NK-92 (cell line): ENCODE data around the gene MAML3.

ENCODE experiments used
- DNase-seq: peaks from one replicate; lab custom pipeline; 2025; ENCODE audit not compliant: unreplicated experiment; lab: John Stamatoyannopoulos, UW

MAML3 gene

DNA sequence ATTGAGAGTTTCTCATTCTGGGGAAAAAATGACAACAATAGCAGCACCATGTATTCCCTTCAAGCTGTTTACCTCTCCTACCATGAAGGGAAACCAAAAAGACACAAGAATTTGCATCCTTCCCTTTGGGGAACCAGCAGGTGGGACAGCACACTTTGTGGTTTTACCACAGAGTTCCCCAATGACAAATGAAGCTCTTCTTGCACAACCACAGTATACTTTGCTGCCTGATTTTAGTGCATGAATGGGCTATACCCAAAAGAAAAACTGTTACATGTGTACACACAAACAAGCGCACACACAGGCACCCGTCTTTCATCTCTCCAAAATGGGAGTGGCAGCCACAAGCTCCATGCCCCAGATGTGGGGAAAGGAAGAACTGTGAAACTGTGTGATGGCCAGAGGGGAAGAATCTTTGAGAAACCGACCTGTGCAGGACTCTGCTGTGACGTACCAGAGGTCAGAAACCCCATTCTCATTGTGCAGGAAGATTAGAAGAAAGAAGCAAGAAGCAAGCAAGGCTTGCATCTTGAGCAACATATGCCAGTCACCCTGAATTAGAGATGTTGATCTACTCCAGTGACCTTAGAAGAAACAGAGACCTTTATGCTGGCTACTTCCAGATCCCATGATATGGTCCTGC, 2.7 kb upstream of the MAML3 start:
- DNase-seq = no peak

DNA sequence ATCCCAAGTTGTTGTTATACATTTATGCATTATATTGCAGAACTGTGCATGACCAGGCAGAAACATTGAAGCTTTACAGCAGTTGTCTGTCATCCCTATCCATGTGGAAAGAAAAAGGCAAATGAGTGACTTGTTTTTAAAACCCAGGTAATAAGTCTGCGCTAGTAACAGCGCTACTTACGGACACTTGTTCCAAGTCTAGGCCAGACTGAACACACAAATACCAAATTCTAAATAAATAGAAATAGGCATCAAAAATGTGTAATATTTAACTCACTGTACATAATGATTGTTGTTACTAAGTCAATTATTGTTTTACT, 548 bp upstream of the MAML3 start:
- no peak for DNase-seq

DNA sequence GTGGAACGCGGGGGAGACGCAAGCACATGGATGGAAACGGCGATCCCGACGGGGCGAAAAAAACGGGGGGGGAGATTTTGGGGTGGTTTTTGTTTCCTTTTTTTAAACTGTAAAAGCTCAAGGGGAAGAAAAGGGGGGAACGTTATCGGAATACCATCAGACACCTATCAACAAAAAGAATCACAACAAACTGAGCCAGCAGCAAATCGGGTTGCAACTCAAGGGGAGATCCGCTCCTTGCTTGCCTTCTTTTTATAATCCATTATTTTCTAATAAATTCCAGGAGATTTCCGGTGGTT, 616 bp downstream of the MAML3 start:
- no peak for DNase-seq

DNA sequence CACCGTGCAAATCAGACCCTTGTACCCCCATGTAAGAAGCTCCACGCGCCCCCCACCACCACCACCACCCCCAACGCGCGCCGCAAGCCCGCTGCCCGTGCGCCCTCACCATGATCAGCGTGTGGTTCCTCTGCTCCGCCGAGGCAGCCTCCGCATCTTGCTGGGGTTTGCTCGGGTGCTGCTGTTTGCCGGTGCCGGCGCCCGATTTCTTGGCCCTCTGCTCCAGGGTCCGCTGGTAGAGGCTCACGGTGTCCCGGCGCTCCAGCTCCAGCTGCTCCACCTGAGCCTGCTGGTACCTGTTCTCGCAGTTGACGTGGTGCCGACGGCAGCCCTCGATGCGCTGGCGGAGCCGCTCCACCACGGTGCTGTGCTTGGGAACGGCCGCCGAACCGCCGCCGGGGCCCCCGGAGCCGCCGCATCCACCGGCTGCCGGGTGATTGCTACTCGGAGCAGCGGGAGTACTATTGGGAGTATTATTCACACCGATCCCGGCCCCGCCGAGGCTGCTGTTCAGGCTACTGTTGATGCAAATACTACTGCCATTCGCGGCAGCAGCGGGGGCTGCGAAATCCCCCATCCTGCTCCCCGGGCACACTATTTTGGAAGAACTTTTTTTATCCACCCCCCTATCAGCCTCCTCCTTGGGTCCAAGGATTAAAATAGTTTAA, 1.1 kb downstream of the MAML3 start:
- no peak for DNase-seq

DNA sequence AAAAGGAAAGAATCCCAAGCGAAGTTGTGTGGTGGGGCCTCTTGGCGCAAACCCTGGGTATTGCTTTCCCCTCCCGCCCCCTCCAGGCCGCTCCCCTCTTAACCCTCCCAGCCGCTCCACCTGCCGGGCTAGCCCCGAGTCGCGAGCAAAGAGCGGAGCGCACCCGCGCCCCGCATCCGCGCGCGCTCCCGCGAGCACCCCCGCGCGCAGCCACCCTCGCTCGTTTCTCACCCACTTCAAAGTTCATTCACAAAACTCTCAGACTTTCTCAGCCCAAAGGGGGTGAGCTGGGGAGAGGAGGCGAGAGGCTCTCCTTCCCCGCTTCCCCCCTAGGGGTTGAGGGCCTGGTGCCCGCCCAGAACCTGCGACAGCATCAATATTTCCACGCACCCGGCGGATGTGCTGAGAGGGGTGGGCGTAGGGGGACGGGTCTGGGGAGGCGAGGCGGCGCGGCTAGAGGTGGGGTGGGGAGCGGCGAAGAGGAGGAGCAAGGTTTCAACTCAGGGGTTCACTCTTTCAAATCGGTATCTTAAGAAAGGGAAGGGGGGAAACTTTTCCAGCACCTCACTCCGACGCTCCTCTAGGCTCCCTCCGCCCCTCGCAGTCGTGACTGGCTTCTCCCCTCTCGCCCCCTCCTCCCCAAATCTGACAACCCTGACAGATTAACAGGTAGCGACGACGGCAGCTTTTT, 1.8 kb downstream of the MAML3 start:
- DNase-seq = no peak

DNA sequence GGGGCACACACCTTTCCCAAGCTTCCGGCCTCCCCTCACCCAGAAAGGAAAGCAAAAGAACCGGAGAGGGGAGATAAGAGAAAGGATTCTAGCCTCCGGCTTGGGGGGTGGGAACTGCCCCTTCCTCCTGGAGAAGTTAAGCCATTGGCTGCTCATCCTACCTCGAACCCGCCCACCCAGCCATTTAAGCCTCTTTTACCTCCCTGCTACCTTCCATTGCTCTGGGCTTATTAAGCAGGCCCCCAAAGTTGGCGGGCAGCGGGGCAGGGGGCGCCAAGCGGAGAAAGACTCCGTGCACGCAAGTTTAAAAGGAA, 2.3 kb downstream of the MAML3 start:
- no peak for DNase-seq

DNA sequence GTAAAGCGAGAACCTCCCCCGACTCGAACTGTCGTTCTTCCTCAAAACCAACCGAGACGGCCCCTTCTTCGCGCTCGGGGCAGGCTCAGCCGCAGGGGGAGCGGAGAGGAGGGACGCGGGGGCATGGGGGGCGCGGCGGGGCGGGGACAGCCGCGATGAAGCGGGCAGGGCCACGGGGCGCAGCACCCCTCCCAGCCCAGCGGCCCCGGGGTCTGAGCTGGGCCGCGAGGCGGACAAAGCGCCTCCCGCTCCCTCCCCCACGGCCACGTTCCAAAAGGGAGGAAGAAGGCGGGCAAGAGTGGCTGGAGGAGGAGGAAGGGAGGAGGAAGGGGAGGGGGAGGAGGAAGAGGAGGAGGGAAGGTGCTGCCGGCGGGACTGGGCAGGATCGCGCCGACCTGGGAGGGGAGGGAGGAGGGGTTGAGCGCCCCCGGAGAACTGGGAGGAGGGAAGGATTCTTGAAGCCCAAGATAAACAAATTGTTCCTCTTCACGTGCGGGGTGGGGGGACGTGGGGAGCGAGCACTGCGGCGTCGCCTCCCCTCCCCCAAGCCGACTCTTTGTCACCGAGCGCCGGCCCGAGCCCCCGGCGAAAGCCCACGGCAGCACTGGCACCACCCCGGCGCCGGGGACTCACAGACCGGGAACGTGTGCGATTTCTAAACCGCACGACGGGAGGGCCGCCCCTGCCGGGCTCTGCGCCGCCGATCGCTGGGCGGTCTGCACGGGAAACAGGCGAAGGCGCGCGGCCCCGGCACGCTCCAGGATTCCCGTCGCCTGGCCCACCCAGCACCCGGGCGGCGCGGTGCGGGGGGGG, 2.9 kb downstream of the MAML3 start:
- DNase-seq = no peak

DNA sequence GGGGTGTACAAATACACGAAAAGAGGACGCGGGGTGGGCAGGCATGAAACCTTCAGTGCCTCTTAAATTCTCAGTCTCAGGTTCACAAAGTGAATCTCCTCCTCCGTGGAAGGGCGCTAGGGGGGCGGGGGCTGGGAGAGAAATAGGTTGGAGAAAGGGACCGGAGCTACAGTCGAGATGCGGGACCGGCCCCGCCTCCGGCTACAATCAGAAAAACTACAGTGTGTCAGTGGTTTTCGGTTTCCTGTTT, 3.4 kb downstream of the MAML3 start:
- DNase-seq = no peak

DNA sequence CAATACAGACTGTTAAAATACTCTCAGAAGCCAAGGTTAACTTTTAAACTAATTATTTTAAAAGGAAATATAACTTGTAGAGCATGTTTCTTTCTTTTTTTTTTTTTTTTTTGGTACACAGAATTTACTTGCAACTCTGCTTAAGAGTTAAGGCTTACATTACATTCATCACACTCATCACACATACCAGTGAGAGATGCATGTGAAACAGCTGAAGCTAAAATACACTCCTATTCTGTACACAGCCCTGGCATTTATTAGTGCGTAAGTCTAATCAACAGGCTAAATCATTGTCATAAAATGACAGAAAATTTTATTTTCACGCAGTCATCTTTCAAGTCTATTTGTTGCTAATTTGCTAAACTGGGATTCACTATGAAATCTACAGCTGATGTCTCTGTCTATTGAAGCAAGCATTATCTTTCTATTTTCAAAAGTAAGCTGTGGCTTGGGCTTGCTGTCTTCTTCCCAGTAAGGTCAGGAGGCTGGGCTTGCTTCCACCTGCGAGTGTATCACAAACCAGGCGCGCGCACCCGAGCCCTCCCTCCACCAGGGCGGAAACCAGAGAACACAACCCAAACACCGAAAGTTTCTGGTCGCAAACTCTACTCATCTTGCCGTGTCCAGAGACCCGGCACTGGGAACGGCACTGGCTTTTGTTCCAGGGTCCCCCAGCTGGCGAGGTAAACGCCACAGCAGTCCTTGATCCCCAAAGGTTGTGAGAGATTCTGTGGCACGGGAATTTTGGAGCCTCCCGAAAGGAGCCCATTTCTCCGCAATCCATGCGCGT, 3.9 kb downstream of the MAML3 start:
- DNase-seq = no peak

DNA sequence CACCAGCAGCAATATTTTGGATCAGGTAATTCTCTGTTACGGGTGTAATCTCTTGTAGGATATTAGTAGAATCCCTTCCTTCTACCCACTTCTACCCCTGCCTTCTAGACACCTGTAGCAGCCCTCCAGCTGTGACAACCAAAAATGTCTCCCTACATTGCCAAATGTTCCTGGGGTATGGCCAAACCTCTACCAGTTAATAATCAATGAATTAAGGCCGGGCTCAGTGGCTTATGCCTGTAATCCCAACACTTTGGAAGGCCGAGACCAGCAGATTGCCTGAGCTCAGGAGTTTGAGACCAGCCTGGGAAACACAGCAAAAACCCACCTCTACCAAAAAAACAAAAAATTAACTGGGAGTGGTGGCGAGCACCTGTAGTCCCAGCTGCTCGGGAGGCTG, 9.9 kb downstream of the MAML3 start:
- DNase-seq = no peak

DNA sequence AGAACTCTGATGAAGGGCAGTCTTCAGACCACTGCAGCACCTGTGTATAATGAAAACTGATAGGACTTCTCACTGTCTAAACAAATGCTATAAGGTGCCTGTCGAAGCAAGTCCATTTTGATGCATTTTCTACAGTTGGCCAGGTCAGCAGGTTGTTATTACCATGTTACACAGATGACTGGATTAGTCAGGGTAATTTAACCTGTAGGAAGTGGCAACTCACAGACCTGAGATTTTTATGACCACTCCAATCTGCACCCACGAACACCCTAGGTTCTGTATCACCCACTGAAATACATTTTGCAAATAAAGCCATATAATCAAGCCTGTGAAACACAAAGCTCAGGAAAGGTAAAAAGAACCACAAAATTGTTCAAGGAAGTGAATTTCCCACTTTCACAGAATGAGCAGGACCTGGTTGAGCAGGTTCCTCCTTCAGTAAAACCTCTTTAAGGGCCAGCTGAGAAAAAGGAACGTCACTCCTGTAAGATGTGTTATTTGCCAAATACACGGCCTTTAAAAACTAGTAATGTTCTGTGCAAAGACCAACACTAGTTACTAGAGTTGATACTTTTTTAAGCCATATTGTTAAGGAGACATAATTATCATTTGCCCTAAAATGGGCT, 12.7 kb downstream of the MAML3 start:
- DNase-seq = no peak

DNA sequence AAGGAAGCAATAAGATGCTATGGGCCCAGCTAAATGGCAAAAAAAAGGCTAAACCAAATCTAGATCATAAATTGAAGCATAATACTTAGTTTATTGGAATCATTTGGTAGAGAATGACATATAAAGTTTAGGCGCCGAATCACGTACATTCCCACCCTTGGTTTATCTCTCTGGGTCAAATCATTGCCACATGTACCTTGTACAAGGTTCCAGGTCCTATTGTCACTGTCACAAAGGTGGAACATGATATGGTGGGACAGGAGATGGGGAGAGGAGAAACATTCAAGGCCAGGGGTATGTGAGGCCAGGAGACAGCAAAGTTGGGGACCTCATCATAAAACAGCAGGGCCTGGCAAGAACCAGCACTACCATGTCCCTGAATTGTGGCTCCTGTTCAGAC, 13.4 kb downstream of the MAML3 start:
- no peak for DNase-seq

DNA sequence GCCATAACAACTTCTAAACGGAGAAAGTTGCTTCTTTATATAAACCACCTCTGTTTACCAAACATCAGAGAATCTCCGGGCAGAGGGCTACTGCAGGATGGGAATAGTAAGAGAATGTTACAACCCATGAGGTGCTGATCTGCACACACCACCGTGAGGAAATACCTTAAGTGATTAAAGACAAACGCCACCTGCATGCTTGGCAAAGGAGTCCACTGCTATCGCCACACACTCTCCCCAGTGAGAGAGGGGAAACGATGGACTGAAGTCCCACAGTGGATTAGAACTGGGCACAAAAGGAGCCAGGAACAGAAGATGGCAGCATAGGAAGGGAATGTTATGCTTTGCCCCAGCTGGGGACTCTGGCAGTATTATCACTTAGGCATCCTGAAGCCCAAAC, 15.6 kb downstream of the MAML3 start:
- no peak for DNase-seq

DNA sequence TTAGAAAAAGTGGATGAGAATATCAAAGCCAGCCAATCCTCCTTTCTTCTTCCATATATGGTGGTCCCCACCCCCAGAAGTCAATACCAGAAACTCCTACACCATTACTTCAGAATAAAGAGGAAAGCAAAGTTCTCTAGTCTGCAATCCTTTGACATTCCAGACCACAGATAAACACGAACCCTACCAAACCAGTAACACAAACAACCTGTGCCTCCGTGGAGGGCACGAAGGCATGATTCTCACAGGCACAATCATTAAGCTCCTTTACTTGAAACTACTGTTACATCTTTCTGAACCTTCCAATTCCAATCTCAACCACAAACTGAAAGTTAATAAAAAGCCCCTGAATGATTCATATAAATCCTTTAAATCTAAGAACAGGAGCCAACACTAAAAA, 16.3 kb downstream of the MAML3 start:
- no peak for DNase-seq

DNA sequence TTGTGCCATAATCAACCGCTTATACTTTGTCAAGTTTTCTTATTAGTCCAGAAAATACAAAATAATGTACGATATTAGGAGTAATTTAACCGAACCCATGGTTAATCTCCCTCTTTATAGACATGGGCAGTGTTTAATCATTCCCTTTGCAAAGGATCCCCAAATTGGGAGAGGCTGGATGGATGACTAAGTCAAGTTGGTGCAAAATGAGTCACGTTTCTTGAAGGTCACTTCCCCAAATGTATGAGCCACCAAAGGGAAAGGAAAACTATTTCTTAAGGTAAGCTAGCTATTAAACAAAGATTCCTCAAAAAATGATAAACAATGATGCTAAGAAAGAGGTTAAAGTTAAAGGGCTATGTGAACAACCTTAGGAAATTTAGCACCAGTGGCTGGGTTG, 17.5 kb downstream of the MAML3 start:
- DNase-seq = no peak

DNA sequence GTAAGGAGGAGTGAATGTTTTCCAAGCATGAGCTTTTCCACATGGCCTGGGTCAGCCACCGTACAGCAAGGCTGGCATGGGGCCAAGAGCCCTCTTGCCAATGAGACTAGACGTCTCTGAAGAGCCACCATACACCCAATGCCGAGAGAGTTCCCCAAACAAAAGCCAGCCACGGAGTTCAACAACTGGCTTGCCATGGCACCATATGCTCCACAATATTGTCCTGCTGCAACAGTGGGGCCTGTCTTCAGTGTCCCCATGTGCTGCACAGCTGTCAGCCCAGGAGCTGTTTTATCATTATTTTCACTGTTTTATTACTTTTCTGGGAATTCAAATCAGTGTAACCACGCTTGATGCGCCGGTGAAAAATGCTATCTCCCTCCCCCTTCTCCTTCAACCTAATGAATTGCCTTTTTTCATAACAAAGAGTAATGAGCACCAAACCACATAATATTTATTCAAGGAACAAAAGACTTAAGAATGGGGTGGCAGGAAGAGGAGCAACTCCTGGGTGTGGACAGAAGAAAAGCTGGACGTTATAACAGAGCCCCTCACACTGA, 18.4 kb downstream of the MAML3 start:
- DNase-seq = no peak

DNA sequence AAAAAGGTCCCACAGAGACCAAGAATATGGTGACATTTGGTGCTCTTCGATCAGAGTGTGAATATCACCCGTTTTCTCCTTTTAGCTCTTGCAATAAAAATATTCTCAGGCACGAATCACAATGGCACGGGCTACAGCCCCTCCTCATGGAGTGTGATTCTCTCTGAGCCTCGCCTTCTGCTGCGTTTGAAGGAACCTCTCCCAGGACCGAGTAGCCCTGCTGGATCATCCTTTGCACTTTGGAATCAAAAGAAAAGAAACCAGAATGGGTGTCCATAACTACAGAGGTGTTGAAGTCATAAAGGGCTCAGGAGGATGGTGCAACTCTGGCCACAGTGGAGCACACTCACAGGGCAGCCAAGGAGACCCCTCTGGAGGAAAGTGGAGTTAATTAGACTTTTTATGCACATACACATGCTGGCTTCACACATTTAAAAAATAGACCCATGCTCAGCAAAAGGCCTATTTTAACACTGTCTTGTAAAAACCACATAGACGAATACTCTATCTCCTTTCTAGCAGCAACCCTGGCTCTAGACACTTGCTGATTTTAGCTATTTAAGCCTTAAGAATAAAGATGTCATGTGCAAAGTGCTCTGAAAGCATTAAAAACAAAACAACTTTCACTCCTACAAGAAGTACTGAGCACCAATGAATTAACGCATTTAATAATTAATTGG, 19.1 kb downstream of the MAML3 start:
- no peak for DNase-seq

DNA sequence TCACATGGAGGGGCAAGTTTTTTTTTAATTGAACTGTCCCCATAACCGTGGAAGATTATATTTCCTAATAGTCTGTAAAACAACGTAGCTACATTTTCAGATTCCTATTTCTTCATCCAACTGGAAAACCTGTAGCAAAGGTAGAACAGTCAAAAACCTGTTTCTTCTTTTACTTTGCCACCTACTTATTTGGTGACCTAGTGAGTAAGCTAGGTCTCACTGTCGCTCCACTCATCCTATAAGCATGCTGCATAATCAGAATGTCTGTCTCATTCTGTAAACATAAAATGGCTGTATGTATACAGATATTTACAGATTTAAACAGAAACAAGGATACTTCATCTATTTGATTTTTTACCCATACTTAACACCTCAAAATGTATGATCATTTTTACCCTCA, 20.4 kb downstream of the MAML3 start:
- no peak for DNase-seq

DNA sequence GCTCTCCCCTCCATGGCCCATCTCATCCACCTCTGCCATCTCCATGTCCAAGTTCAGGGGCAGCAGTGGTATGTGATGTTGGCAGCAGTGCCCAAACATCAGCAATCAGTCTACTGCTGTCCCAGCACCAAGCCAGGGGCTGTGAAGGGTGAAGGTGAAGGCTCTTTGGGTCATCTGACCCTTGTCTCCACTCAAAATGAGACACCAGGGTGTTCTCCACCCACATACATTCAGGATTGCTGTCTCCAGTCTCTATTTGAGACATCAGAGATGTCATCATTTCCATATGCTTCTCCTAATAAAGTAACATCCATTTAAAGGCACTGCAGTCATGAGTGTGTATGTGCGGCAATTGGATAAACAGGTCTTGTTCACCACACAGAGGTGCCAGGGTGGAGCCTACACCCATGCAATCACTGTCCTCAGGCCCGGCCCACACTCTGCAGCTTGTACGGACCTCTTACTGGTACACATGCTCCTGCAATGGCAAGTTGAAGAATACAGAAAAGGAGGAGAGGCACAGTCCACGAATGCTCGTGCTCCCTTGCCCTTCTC, 22.2 kb downstream of the MAML3 start:
- DNase-seq = no peak

DNA sequence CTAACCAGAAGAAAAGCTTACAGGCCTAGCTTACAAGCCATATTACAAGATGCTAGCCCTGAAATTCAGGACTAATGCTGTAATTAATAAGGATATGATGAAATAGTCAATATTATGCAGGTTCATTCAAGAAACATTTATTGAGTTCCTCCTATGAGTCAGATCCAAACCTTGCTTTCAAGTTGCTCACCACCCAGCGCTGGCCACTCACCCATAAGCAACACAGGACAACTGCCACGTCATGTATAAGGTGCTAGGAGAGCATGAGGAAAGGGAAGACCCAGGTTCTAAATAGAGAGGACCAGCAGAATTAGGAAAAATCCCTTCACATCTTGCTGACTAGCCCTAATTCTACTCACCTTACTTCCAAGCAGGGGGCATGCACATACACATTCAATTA, 23.3 kb downstream of the MAML3 start:
- no peak for DNase-seq
